Keratinocyte (primary cell): ENCODE measurements around the gene CDKN2D. TPM values are rescaled to one million over a fixed set of nuclear protein-coding genes. Genes with fewer than 3 reads are reported as not detected.
"Not testable (repeated sequence)": the region's sequence is repeated elsewhere in the genome, so short reads cannot be mapped to it uniquely, and the experiment has no call there.

ENCODE experiments used
- DNase-seq: peaks from one replicate; pipeline ENCODE4 v3.0.0-alpha.2; 2011; ENCODE audit warnings: low read depth, missing footprints, low spot score
- FAIRE-seq: peaks from 2 replicates; lab custom pipeline; 2011; peaks lifted over from hg19 to GRCh38; lab: Jason Lieb, UNC
- H2AFZ ChIP-seq: 2 replicates; pipeline ENCODE4 v1.6.0; 2012; ENCODE audit warnings: low read length, control low read depth, inconsistent platforms; ENCODE audit not compliant: control insufficient read depth
- H3K27ac ChIP-seq: 2 replicates; pipeline ENCODE4 v1.5.1; 2011; ENCODE audit warnings: low read length; ENCODE audit not compliant: control insufficient read depth, insufficient read depth
- H3K27me3 ChIP-seq: 3 replicates; pipeline ENCODE4 v1.6.0; 2011; ENCODE audit warnings: low read length; ENCODE audit not compliant: control insufficient read depth, insufficient read depth; ENCODE audit errors: extremely low read depth
- H3K36me3 ChIP-seq, 2 experiments: 2 replicates in 1 of 2; 3 replicates in 1 of 2; pipeline ENCODE4 v1.5.1; 2011; ENCODE audit warnings: low read length in 2 of 2, mild to moderate bottlenecking in 1 of 2; ENCODE audit not compliant: control insufficient read depth in 2 of 2, insufficient read depth in 2 of 2; ENCODE audit errors: extremely low read depth in 1 of 2
- H3K4me1 ChIP-seq: 3 replicates; pipeline ENCODE4 v1.5.1; 2011; ENCODE audit warnings: low read length; ENCODE audit not compliant: control insufficient read depth, insufficient read depth; ENCODE audit errors: extremely low read depth
- H3K4me2 ChIP-seq: 3 replicates; pipeline ENCODE4 v1.6.0; 2011; ENCODE audit warnings: low read depth, low read length; ENCODE audit not compliant: control insufficient read depth, insufficient read depth; ENCODE audit errors: extremely low read depth
- H3K4me3 ChIP-seq, 3 experiments: fragments of 200-600 bp in 1 of 3; sonication (generic) in 1 of 3; 2 replicates in 2 of 3; 3 replicates in 1 of 3; pipeline ENCODE4 v1.5.1; 2011 to 2016; ENCODE audit warnings: low read length in 3 of 3, mild to moderate bottlenecking in 3 of 3, control low read depth in 2 of 3, inconsistent platforms in 1 of 3, low read depth in 1 of 3, mixed read lengths in 1 of 3, mixed run types in 1 of 3, moderate library complexity in 1 of 3; ENCODE audit not compliant: control insufficient read depth in 2 of 3, insufficient read depth in 2 of 3; ENCODE audit errors: extremely low read depth in 1 of 3
- H3K79me2 ChIP-seq: 2 replicates; pipeline ENCODE4 v1.6.0; 2012; ENCODE audit warnings: low read length; ENCODE audit not compliant: control insufficient read depth, insufficient read depth
- H3K9ac ChIP-seq: 3 replicates; pipeline ENCODE4 v1.6.0; 2011; ENCODE audit warnings: low read length; ENCODE audit not compliant: control insufficient read depth, insufficient read depth; ENCODE audit errors: extremely low read depth
- H3K9me1 ChIP-seq: 3 replicates; pipeline ENCODE4 v1.6.0; 2011; ENCODE audit warnings: low read length; ENCODE audit not compliant: control insufficient read depth, insufficient read depth; ENCODE audit errors: extremely low read depth
- H3K9me3 ChIP-seq: 2 replicates; pipeline ENCODE4 v1.5.1; 2012; ENCODE audit warnings: low read depth, low read length; ENCODE audit not compliant: control insufficient read depth
- H4K20me1 ChIP-seq: 3 replicates; pipeline ENCODE4 v1.6.0; 2011; ENCODE audit warnings: low read length; ENCODE audit not compliant: control insufficient read depth, insufficient read depth; ENCODE audit errors: extremely low read depth
- CTCF ChIP-seq, 3 experiments: IDR thresholded peaks in 1 of 3; conservative IDR thresholded peaks in 1 of 3; optimal IDR thresholded peaks in 1 of 3; 2 replicates in 2 of 3; 3 replicates in 1 of 3; pipeline versions ENCODE3 to v1.5.1; 2011; ENCODE audit warnings: low read length in 3 of 3, mild to moderate bottlenecking in 3 of 3, moderate library complexity in 2 of 3, control low read depth in 1 of 3, inconsistent platforms in 1 of 3; ENCODE audit not compliant: insufficient read depth in 2 of 3; ENCODE audit errors: extremely low read depth in 1 of 3
- EZH2 ChIP-seq: IDR thresholded peaks from one replicate; pipeline ENCODE4 v1.6.1; 2012; ENCODE audit warnings: inconsistent platforms, mild to moderate bottlenecking, low read length, moderate library complexity
- dilution Hi-C: fragments of 300-500 bp; cut with MboI; formaldehyde crosslinking; loops from one replicate; pipeline ENCODE4 v1.7.0; 2020; ENCODE audit warnings: low sequenced_read_pairs; ENCODE audit not compliant: extremely low pct_ligation_motif_present
- polyA plus RNA-seq, 5 experiments: library from polyadenylated mRNA; depleted of rRNA in 3 of 5; stranded (reverse) in 3 of 5; stranded (forward) in 1 of 5; unstranded in 1 of 5; fragments of >200 nt; gene quantifications; 1 replicate in 1 of 5; 2 replicates in 3 of 5; 3 replicates in 1 of 5; pipeline versions ENCODE4 v1.2.1 to v1.2.3, GENCODE V29; 2011 to 2012; ENCODE audit warnings: missing spikeins in 2 of 5, low read depth in 1 of 5, low replicate concordance in 1 of 5

Gene CDKN2D
- polyA plus RNA-seq, 1 donor (not counting 4 experiments of a cell fraction or from before 2014, with no cell fraction given): 3.9 TPM

GRCh38 chr19:10551698-10552301 is 17.0 kb downstream of the CDKN2D start:
- FAIRE-seq: peak; percentile 75
- no peaks in the 10 kb centered on the region for H3K9me3 ChIP-seq
- no peak for TF ChIP-seq EZH2
- TF ChIP-seq CTCF (optimal IDR thresholded peaks at IDR 0.05 in 1 of 3, IDR thresholded peaks at IDR 0.05 in 1 of 3, conservative IDR thresholded peaks at IDR 0.05 in 1 of 3; ENCODE audit: extremely low read depth in 1 of 3, insufficient read depth in 2 of 3, low read length in 3 of 3): peak; percentile 48 to 76 (median 55)
- H3K4me1 ChIP-seq: peaks cover 33% of the 10 kb centered on the region
- no peak overlapping the region for H3K9ac ChIP-seq
- H3K4me3 ChIP-seq: no peak overlapping the region
- H3K9me1 ChIP-seq: no peaks in the 10 kb centered on the region
- no peak overlapping the region for H3K4me2 ChIP-seq
- dilution Hi-C loops: no loop called here
- no peak overlapping the region for H2AFZ ChIP-seq
- H3K27ac ChIP-seq: no peak overlapping the region
- H3K79me2 ChIP-seq: peaks cover 2% of the 10 kb centered on the region
- peaks cover 30 to 44% of the 10 kb centered on the region in 2 experiments for H3K36me3 ChIP-seq
- no peaks in the 10 kb centered on the region for H3K27me3 ChIP-seq
- DNase-seq: no peak
- peaks cover 13% of the 10 kb centered on the region for H4K20me1 ChIP-seq

- H3K27ac ChIP-seq, H3K4me2 ChIP-seq, H3K27me3 ChIP-seq, FAIRE-seq, H3K9me1 ChIP-seq, dilution Hi-C loops, H3K9ac ChIP-seq, H3K9me3 ChIP-seq, DNase-seq, H3K4me3 ChIP-seq, H3K79me2 ChIP-seq, H2AFZ ChIP-seq: not testable (repeated sequence)
- Histone ChIP-seq H4K20me1 (peaks cover 13% of the 10 kb centered on the region), H3K4me1 (peaks cover 29% of the 10 kb centered on the region), H3K36me3 (peaks cover 31 to 47% of the 10 kb centered on the region in 2 experiments)
Observed at GRCh38 chr19:10551006-10551405, 17.8 kb downstream of the CDKN2D start.

GRCh38 chr19:10550336-10550735 is 18.4 kb downstream of the CDKN2D start:
- FAIRE-seq (no peak), DNase-seq (no peak)
- peaks cover 31 to 40% of the 10 kb centered on the region in 2 experiments for H3K36me3 ChIP-seq
- peaks cover 23% of the 10 kb centered on the region for H3K4me1 ChIP-seq
- H3K9me1 ChIP-seq: no peaks in the 10 kb centered on the region
- H2AFZ ChIP-seq: no peak overlapping the region
- peaks cover 2% of the 10 kb centered on the region for H3K79me2 ChIP-seq
- no peak overlapping the region for H3K27ac ChIP-seq
- H3K4me3 ChIP-seq: no peak overlapping the region
- TF ChIP-seq EZH2 (no peak), CTCF (optimal IDR thresholded peaks at IDR 0.05 in 1 of 3, IDR thresholded peaks at IDR 0.05 in 1 of 3, conservative IDR thresholded peaks at IDR 0.05 in 1 of 3; ENCODE audit: extremely low read depth in 1 of 3, insufficient read depth in 2 of 3, low read length in 3 of 3) (no peak)
- dilution Hi-C loops: no loop called here
- H3K27me3 ChIP-seq: no peaks in the 10 kb centered on the region
- H4K20me1 ChIP-seq: peaks cover 13% of the 10 kb centered on the region
- no peak overlapping the region for H3K9ac ChIP-seq
- H3K4me2 ChIP-seq: no peak overlapping the region
- no peaks in the 10 kb centered on the region for H3K9me3 ChIP-seq
